DMS114 treated with DMSO at 0.1 percent for 48 hours (cell line): Measurements from ENCODE around the gene TEX35.
A peak's percentile ranks its signal among the peaks of the same experiment; 100 is the strongest.
"Not testable (repeated sequence)": the region's sequence is repeated elsewhere in the genome, so short reads cannot be mapped to it uniquely, and the experiment has no call there.

Experiments used
- DNase-seq: peaks from one replicate; lab custom pipeline; 2025; ENCODE audit not compliant: unreplicated experiment; lab: John Stamatoyannopoulos, UW

Gene TEX35

GRCh38 chr1:178494569-178494971 lies 18.3 kb upstream of the TEX35 start:
- no peak for DNase-seq

GRCh38 chr1:178495158-178495557 lies 17.8 kb upstream of the TEX35 start:
- no peak for DNase-seq

GRCh38 chr1:178495741-178496409 lies 17.0 kb upstream of the TEX35 start:
- DNase-seq = no peak

- DNase-seq = no peak
Measured at GRCh38 chr1:178496410-178497135, 16.3 kb upstream of the TEX35 start, which contains the start of gene CLEC20A. CLEC20A (minus strand) TSS chr1:178496964; CDS start chr1:178496939, 25 bp downstream.

- DNase-seq = no peak
Measured at GRCh38 chr1:178497903-178498478, 14.9 kb upstream of the TEX35 start.

GRCh38 chr1:178498896-178499675 lies 13.8 kb upstream of the TEX35 start:
- DNase-seq = no peak

GRCh38 chr1:178500091-178500770 lies 12.7 kb upstream of the TEX35 start:
- no peak for DNase-seq

GRCh38 chr1:178500936-178501554 lies 11.9 kb upstream of the TEX35 start:
- DNase-seq = no peak

GRCh38 chr1:178501705-178502329 lies 11.1 kb upstream of the TEX35 start:
- peak; percentile 5 for DNase-seq

- DNase-seq = no peak
Measured at GRCh38 chr1:178502330-178502714, 10.6 kb upstream of the TEX35 start.

- DNase-seq = no peak
Measured at GRCh38 chr1:178502856-178503255, 10.1 kb upstream of the TEX35 start.

- not testable (repeated sequence) for DNase-seq
Measured at GRCh38 chr1:178503316-178503715, 9.6 kb upstream of the TEX35 start.

GRCh38 chr1:178503849-178504248 lies 9.1 kb upstream of the TEX35 start:
- DNase-seq = no peak

- DNase-seq = no peak
Measured at GRCh38 chr1:178504286-178504685, 8.6 kb upstream of the TEX35 start.

GRCh38 chr1:178506177-178506576 lies 6.7 kb upstream of the TEX35 start:
- DNase-seq = no peak

GRCh38 chr1:178506669-178507068 lies 6.2 kb upstream of the TEX35 start:
- no peak for DNase-seq

GRCh38 chr1:178509414-178510007 lies 3.4 kb upstream of the TEX35 start:
- no peak for DNase-seq

GRCh38 chr1:178510155-178510554 lies 2.8 kb upstream of the TEX35 start:
- no peak for DNase-seq

- no peak for DNase-seq
Measured at GRCh38 chr1:178513278-178513983, 522 bp downstream of the TEX35 start.
